ENCODE results near the gene NAPEPLD. TPM values are rescaled to one million over a fixed set of nuclear protein-coding genes. Genes with fewer than 3 reads are reported as not detected.
"Not testable (repeated sequence)": the region's sequence is repeated elsewhere in the genome, so short reads cannot be mapped to it uniquely, and the experiment has no call there.

Gene NAPEPLD
- total and polyA plus RNA-seq, 7 donors = 11.0 to 26.8 (median 12.2) TPM

DNA sequence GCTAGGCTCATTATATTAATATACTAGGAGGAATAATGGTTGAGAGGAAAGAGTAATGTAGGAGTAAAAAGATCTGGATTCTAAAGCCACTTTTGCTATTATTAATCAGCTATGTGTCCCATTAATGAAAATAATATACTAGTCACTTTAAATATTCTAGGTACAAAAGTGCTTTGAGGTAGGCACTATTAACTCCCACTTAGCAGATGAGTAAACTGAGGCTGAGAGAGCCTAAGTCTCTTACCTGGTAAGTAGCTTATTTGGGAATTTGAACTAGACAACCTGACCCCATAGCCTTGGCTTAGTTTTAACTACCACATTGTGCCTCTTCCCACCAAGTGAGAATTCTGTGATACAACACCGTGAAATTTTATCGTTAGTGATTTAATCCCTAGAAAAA, 68.0 kb downstream of the NAPEPLD start:
- 98 to 100% methylated on average over 2 of the region's 2 CpGs for WGBS, 2 donors
- DNase-seq = no peak
- no peaks in the 10 kb centered on the region for H3K9me3 ChIP-seq
- intact Hi-C loops (cut with DNase I) = no loop called here
- H3K36me3 ChIP-seq = peaks cover 0 to 28% (median 6%) of the 10 kb centered on the region in 4 donors
- no peak for TF ChIP-seq POLR2A (IDR thresholded peaks at IDR 0.05)
- TF ChIP-seq, protein P1, sequence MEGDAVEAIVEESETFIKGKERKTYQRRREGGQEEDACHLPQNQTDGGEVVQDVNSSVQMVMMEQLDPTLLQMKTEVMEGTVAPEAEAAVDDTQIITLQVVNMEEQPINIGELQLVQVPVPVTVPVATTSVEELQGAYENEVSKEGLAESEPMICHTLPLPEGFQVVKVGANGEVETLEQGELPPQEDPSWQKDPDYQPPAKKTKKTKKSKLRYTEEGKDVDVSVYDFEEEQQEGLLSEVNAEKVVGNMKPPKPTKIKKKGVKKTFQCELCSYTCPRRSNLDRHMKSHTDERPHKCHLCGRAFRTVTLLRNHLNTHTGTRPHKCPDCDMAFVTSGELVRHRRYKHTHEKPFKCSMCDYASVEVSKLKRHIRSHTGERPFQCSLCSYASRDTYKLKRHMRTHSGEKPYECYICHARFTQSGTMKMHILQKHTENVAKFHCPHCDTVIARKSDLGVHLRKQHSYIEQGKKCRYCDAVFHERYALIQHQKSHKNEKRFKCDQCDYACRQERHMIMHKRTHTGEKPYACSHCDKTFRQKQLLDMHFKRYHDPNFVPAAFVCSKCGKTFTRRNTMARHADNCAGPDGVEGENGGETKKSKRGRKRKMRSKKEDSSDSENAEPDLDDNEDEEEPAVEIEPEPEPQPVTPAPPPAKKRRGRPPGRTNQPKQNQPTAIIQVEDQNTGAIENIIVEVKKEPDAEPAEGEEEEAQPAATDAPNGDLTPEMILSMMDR (IDR thresholded peaks at IDR 0.05) = no peak
- TF ChIP-seq EP300 (IDR thresholded peaks at IDR 0.05) = no peak
- no peak for TF ChIP-seq POLR2AphosphoS5 (IDR thresholded peaks at IDR 0.05)
- no peak overlapping the region for H3K27ac ChIP-seq
- no peaks in the 10 kb centered on the region for H3K27me3 ChIP-seq
- H3K4me1 ChIP-seq = peaks cover 0 to 13% (median 12%) of the 10 kb centered on the region in 4 donors
- H3K4me3 ChIP-seq = no peak overlapping the region

DNA sequence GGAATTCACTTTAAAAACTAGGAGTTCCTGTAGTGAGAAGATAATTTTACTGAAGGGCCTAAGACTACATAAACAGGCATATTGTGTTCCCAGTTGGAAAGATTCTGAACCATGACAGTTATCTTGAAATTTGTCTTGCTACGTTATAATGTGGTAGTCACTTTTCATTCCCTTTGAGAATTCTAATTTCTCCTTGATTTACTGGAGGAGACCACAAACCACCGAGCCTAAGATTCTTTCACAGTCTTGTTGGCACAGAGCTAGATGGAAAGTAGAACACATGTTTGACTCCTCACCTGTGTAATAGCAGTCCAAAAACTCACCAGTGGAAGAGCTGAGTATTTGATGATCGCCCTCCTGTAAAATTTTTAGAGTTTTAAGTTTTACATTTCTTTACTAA, 69.1 kb downstream of the NAPEPLD start:
- WGBS, 2 donors = 88 to 91% methylated on average over 3 of the region's 3 CpGs
- H3K4me3 ChIP-seq = no peak overlapping the region
- no peak overlapping the region for H3K27ac ChIP-seq
- H3K9me3 ChIP-seq = no peaks in the 10 kb centered on the region
- no peaks in the 10 kb centered on the region for H3K27me3 ChIP-seq
- no peak for DNase-seq
- H3K4me1 ChIP-seq = peaks cover 0 to 16% (median 14%) of the 10 kb centered on the region in 4 donors
- TF ChIP-seq POLR2AphosphoS5 (IDR thresholded peaks at IDR 0.05) (no peak), POLR2A (IDR thresholded peaks at IDR 0.05) (no peak), EP300 (IDR thresholded peaks at IDR 0.05) (no peak)
- TF ChIP-seq, protein P1 (IDR thresholded peaks at IDR 0.05) = no peak
- H3K36me3 ChIP-seq = peaks cover 0 to 17% (median 6%) of the 10 kb centered on the region in 4 donors
- intact Hi-C loops (cut with DNase I) = loop anchor here (10.0 kb wide), 1 partner anchor 265 kb away; the partner anchor contains the start of genes DNAJC2 and PSMC2

DNA sequence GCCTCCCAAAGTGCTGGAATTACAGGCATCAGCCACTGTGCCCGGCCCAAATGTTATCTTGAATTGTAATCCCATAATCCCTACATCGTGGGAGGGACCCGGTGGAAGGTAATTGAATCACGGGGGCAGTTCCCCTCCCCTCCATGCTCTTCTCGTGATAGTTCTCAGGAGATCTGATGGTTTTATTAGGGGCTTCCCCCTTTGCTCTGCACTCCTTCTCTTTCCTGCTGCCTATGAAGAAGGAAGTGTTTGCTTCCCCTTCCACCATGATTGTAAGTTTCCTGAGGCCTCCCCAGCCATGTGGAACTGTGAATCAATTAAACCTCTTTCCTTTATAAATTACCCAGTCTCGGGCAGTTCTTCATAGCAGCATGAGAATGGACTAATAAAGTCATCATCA, 70.7 kb downstream of the NAPEPLD start:
- H3K27ac ChIP-seq, H3K36me3 ChIP-seq, H3K9me3 ChIP-seq, H3K27me3 ChIP-seq, DNase-seq, H3K4me3 ChIP-seq: not testable (repeated sequence)
- intact Hi-C loops (cut with DNase I) = loop anchor here (10.0 kb wide), 1 partner anchor 267 kb away; the partner anchor contains the start of genes DNAJC2 and PSMC2
- WGBS, 2 donors = 80 to 88% methylated on average over 6 of the region's 6 CpGs
- H3K4me1 ChIP-seq = peaks cover 0 to 24% (median 21%) of the 10 kb centered on the region in 4 donors

DNA sequence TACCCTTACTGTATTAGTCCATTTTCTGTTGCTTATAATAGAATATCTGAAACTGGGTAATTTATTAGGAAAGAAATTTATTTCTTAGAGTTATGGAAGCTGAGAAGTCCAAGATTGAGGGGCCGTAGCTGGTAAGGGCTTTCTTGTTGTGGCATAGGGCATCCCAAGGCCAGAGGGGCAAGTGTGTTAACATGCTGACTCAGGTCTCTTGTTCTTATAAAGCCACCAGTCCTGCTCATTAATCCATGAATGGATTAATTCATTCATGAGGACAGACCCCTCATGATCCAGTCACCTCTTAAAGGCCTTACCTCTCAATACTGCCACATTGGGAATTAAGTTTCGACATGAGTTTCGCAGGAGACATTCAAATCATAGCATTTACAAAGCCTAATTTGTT, 71.6 kb downstream of the NAPEPLD start:
- no peak for DNase-seq
- no peak overlapping the region for H3K4me3 ChIP-seq
- H3K27ac ChIP-seq = no peak overlapping the region
- TF ChIP-seq EP300 (IDR thresholded peaks at IDR 0.05) (no peak), POLR2A (IDR thresholded peaks at IDR 0.05) (no peak), POLR2AphosphoS5 (IDR thresholded peaks at IDR 0.05) (no peak)
- TF ChIP-seq, protein P1 (IDR thresholded peaks at IDR 0.05) = no peak
- no peaks in the 10 kb centered on the region for H3K27me3 ChIP-seq
- no peaks in the 10 kb centered on the region for H3K9me3 ChIP-seq
- WGBS, 2 donors = 98 to 99% methylated on average over 3 of the region's 3 CpGs
- peaks cover 0 to 24% (median 21%) of the 10 kb centered on the region in 4 donors for H3K4me1 ChIP-seq
- H3K36me3 ChIP-seq = no peaks in the 10 kb centered on the region
- intact Hi-C loops (cut with DNase I) = loop anchor here (10.0 kb wide), 1 partner anchor 267 kb away; the partner anchor contains the start of genes DNAJC2 and PSMC2

DNA sequence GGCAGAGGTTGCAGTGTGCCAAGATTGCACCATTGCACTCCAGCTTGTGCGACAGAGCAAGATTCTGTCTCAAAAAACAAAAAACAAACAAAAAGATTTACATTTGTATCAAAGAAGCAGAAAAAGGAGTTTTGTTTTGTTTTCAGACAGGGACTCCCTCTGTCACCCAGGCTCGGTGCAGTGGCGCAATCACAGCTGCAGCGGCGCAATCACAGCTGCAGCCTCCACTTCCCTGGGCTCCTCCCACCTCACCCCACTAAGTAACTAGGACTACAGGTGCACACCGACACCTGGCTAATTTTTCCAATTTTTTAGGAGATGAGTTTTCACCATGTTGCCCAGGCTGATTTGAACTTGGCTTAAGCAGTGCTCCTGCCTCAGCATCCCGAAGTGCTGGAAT, 72.1 kb downstream of the NAPEPLD start:
- TF ChIP-seq EP300 (IDR thresholded peaks at IDR 0.05) = no peak
- TF ChIP-seq, protein P1 (IDR thresholded peaks at IDR 0.05) = no peak
- Histone ChIP-seq H3K9me3 (no peaks in the 10 kb centered on the region), H3K4me3 (no peak overlapping the region), H3K36me3 (no peaks in the 10 kb centered on the region), H3K4me1 (peaks cover 0 to 24% (median 21%) of the 10 kb centered on the region in 4 donors), H3K27me3 (no peaks in the 10 kb centered on the region), H3K27ac (no peak overlapping the region)
- WGBS, 2 donors = 83 to 89% methylated on average over 7 of the region's 7 CpGs
- DNase-seq = no peak
- intact Hi-C loops (cut with DNase I) = loop anchor here (10.0 kb wide), 1 partner anchor 268 kb away; the partner anchor contains the start of genes DNAJC2 and PSMC2

Data from sigmoid colon (tissue), 7 donors.